IPS-15b (cell line): ENCODE results near the gene CD69.
"Not testable (repeated sequence)": the region's sequence is repeated elsewhere in the genome, so short reads cannot be mapped to it uniquely, and the experiment has no call there.

ENCODE experiments used
- H3K27me3 ChIP-seq: one replicate; pipeline ENCODE4 v1.6.1; 2013; ENCODE audit warnings: low read length; ENCODE audit not compliant: control insufficient read depth, insufficient read depth
- H3K36me3 ChIP-seq: one replicate; pipeline ENCODE4 v1.6.1; 2013; ENCODE audit warnings: low read length; ENCODE audit not compliant: control insufficient read depth, insufficient read depth
- H3K4me1 ChIP-seq: one replicate; pipeline ENCODE4 v1.6.1; 2013; ENCODE audit warnings: mild to moderate bottlenecking, low read length; ENCODE audit not compliant: control insufficient read depth, insufficient read depth
- H3K4me3 ChIP-seq: one replicate; pipeline ENCODE4 v1.5.1; 2013; ENCODE audit warnings: low read depth, low read length
- H3K9ac ChIP-seq: one replicate; pipeline ENCODE4 v1.6.1; 2013; ENCODE audit warnings: low read depth, mild to moderate bottlenecking, low read length
- H3K9me3 ChIP-seq: one replicate; pipeline ENCODE4 v1.6.1; 2013; ENCODE audit warnings: mild to moderate bottlenecking, low read length; ENCODE audit not compliant: control insufficient read depth, insufficient read depth

Gene CD69

GRCh38 chr12:9708853-9709252 is 51.8 kb downstream of the CD69 start:
- H3K4me3 ChIP-seq = no peak overlapping the region
- no peaks in the 10 kb centered on the region for H3K36me3 ChIP-seq
- H3K4me1 ChIP-seq = no peaks in the 10 kb centered on the region
- no peaks in the 10 kb centered on the region for H3K9me3 ChIP-seq
- H3K27me3 ChIP-seq = no peaks in the 10 kb centered on the region
- no peak overlapping the region for H3K9ac ChIP-seq

- H3K4me1 ChIP-seq = no peaks in the 10 kb centered on the region
- no peak overlapping the region for H3K9ac ChIP-seq
- H3K4me3 ChIP-seq = no peak overlapping the region
These were observed 52.6 kb downstream of the CD69 start for GRCh38 chr12:9707864-9708808.

GRCh38 chr12:9707356-9707755 is 53.3 kb downstream of the CD69 start:
- no peaks in the 10 kb centered on the region for H3K4me1 ChIP-seq
- no peak overlapping the region for H3K9ac ChIP-seq
- no peak overlapping the region for H3K4me3 ChIP-seq
- H3K9me3 ChIP-seq = no peaks in the 10 kb centered on the region
- H3K27me3 ChIP-seq = no peaks in the 10 kb centered on the region
- H3K36me3 ChIP-seq = no peaks in the 10 kb centered on the region

More at GRCh38 chr12:9707864-9708808, 52.6 kb downstream of the CD69 start:
- H3K36me3 ChIP-seq = no peaks in the 10 kb centered on the region
- no peaks in the 10 kb centered on the region for H3K9me3 ChIP-seq
- H3K27me3 ChIP-seq = no peaks in the 10 kb centered on the region

- H3K9me3 ChIP-seq = no peaks in the 10 kb centered on the region
- no peaks in the 10 kb centered on the region for H3K36me3 ChIP-seq
- no peak overlapping the region for H3K4me3 ChIP-seq
- no peak overlapping the region for H3K9ac ChIP-seq
- H3K4me1 ChIP-seq = no peaks in the 10 kb centered on the region
- H3K27me3 ChIP-seq = no peaks in the 10 kb centered on the region
These were observed 54.5 kb downstream of the CD69 start for GRCh38 chr12:9706086-9706685.

- not testable (repeated sequence) for H3K27me3 ChIP-seq, H3K9ac ChIP-seq, H3K4me3 ChIP-seq, H3K4me1 ChIP-seq, H3K36me3 ChIP-seq, H3K9me3 ChIP-seq
These were observed 56.1 kb downstream of the CD69 start for GRCh38 chr12:9704561-9704960.
